Measurements from ENCODE around the gene ZNF438.

- TF ChIP-seq CTCF (IDR thresholded peaks at IDR 0.05) (no peak), REST (IDR thresholded peaks at IDR 0.05; ENCODE audit: insufficient read depth in 1 of 2, low read depth in 2 of 2, low read length in 1 of 2) (no peak), POLR2AphosphoS5 (IDR thresholded peaks at IDR 0.05; ENCODE audit: low read depth, low read length) (no peak), SIN3A (IDR thresholded peaks at IDR 0.05; ENCODE audit: borderline replicate concordance, insufficient read depth, low read depth, low read length) (no peak), TCF7L2 (IDR thresholded peaks at IDR 0.05; ENCODE audit: low read depth, low read length) (no peak)
These were observed 196.5 kb downstream of the ZNF438 start for GRCh38 chr10:30835146-30835545.

All from Panc1 (cell line).